GM19324 (cell line): ENCODE data around the gene TBC1D22A.

Source experiments
- ATAC-seq: cut with Tn5 transposase; IDR thresholded peaks from one replicate; pipeline ENCODE4 v1.9.1; 2021; ENCODE audit warnings: mild to moderate bottlenecking, moderate library complexity; ENCODE audit not compliant: unreplicated experiment, low FRiP score

Gene TBC1D22A

DNA sequence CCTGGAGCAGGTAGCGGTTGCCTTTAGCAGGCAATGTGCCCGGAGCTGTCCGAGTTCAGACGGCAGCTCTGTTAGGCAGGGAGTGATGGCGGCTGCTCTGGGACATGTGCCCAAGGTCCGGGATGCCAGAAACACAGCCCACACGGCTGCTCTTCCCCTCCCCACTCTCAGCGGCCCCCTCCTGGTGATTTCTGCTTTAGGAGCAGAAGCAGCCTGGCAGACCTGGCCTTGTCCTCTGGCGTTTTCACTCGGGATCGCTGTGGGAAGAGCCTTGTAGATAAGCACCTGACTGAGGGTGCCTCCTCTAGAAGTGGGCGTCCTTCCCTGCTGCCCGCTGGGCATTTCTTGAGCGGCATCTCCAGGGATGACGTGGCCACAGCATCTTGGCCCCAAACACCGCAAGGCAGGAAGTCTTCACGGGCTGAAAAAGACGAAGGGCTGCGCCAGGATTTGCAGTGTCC, 392.2 kb downstream of the TBC1D22A start:
- no peak for ATAC-seq

DNA sequence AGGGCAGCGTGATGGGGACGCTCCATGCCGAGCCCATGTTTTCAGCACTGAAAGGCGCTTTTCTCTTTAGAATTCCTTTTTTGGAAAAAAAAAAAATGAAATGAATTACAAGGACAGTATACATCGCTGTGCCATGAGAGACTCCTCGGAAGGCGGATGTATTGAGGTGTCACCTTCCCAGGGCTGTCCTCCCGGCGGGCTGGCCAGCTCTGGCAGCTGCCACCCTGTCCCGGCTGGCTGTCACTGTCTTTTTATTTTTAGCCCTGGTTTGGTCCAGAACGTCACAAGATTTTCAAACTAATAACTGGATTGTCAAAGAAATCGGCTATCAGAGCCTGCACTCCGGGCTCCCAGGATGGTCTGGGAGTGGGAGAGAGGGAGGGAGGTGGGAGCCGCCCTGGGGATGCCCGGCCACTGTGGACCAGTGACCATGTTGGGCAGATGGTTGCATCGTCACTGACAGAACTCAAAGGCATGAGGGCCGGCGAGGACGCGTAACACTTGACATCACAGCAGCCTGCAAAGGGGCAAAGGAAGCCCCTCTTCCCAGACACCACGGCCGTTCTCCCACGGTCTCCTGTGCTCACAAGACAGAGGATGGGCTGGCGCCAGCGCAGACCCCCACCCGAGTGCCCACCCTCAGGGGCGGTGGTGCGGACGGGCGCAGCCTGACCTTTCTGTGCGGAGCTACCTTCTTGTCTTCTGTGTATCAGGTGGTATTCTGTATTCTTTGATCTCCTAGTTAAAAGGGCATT, 392.9 kb downstream of the TBC1D22A start:
- ATAC-seq, result no peak

DNA sequence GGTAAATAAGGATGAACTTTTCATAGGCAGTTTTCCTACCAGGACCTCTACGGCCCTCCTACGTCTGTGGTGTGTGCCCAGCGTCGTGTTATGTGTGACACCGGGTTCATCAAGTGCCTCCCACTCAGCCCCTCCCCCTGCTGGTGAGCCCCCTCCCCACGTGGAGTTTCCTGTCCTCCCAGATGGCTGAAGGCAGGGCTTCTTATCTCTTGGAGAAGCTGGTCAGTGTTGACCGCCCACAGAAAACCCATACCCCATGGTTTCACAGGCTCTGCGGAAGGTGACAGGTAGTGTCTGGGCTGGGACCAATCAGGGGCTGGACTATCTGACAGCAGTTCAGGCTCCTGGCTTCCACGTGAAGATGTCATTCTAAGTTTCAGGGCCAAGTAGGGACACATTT, 393.5 kb downstream of the TBC1D22A start:
- ATAC-seq, result no peak

DNA sequence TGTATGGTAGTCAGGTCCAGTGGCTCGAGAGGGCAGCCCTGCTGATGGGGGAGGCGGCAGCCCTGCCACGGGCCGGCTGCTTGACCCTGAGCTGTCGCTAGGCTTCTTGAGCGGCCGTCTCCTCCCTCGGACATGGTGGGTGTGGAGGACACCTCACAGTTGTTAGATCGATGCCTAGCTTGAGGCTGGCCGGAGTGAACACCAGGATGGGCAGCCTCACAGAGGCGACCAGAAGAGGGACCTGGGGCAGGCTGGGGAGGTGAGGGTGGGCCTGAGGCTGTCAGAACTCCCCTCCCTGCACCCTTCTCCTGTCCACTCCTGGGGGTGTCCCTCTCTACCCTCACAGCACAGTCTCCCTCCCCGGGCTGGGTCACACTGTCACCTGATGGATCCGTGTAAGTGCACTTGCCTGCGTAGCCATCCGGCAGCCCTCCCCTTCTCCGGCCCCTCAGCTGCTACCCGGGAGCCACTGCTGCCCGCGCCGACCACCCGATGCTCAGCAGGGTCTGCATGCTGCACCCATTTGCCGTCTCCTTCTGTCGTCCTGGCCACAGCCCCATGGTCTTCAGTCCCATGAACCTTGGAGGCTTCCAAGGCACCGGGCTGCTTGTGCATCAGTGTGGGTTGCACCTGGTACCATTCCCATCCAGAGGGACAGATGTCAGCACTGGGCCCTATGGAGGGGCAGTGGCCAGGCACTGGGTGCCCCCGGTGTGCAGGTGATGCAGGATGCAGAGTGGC, 394.1 kb downstream of the TBC1D22A start:
- ATAC-seq, result no peak

DNA sequence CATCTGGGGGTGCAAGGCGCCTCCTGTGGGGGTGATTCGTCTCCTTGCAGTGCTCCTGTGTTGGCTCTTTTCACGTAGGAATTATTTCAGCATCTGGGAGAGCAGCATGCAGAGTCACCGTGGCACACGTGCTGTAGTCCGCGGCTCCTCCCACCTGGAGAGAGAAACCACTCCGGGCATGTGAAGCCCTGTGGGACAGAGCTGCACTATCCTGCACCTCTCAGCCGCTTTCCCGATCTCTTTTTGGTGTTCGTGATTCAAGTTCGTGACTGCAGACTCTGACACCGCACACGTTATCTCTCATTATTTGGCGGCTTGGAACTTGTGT, 394.6 kb downstream of the TBC1D22A start:
- ATAC-seq, result no peak

DNA sequence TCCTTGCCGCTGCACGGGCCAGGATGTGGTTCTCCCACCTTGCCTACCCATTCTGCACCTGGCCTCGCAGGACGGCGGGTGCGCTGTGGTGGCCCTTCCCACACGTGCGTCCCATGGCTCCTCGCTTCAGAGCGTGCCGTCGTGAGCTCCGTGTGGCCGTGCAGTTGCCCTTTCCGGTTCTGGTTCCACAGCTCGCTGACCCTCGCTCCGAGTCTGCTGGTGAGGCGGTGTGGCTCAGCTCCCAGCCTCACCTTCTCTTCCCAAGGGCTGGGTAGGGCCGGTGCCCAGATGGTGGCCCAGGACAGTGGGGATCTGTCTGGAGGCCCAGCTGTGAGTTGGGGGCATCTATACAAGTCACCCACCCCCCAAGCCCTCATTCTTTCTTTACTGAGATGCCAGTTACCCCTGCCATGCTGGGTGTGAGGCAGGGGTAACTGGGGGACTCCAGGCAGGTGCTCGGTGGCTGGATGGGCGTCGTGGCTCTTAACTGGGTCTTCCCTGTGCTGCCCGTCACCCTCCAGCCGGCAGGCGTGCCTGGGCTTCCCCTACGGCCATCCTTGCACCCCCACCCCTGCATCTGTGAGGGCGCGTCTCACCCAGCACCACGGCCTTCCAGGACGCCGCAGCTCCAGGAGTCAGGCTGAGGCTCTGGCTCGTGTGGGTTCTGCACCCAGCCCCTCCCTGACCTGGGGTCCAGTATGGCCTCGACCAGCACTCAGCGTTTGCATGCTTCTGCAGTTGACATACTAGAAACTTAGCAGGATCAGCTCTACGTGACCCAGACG, 395.2 kb downstream of the TBC1D22A start:
- ATAC-seq, result no peak

DNA sequence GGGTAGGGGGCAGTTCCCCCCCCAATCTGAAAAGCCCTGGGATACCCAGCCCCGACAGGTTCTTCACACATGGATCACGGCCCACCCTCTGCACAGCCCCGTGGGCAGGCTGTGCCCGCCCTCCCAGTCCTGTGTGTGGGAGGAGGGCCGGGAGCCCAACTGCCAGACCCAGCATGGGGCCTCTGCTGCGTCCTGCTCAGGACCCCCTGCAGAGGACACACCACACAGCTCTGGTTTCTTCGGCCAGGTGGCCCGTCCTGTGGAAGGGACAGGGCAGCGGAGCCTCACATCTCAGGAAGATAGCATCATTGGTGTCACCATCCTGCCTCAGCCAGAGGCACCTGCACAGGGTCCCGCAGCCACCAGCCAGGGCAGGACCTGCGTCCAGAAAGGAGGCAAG, 396.0 kb downstream of the TBC1D22A start:
- ATAC-seq, result no peak

DNA sequence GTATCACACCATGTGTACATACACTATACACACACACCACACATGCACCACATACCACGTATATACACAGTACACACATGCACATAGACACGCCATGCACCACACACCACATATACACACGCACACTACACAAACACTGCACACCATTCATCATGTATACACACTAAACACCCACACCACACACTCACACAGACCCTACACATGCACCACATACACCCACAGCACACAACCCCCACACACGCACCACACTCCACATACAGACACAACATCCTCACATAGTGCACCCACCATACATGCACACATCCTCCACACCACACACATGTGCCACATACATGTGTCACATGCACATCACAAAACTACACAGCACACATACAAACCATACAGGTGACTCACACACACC, 397.1 kb downstream of the TBC1D22A start:
- ATAC-seq, result no peak

DNA sequence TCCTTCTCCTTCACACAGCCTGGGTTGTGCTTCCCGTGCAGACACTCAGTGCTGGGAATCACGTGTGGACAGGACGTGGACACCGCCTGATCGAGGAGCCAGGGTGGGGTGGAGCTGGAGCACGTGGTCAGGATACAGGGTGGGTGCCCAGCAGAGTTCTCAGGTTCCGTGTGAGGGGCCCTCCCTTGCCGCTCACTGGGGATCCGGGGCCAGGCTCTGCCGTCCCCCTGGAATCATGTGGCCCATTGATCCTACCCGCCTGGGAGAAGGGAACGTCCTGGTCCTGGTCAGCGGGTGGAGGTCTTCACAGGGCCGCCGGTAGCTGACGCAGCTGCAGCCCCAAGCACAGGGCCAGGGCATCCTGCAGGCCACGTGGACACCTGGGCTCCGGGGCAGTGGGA, 397.7 kb downstream of the TBC1D22A start:
- no peak for ATAC-seq

DNA sequence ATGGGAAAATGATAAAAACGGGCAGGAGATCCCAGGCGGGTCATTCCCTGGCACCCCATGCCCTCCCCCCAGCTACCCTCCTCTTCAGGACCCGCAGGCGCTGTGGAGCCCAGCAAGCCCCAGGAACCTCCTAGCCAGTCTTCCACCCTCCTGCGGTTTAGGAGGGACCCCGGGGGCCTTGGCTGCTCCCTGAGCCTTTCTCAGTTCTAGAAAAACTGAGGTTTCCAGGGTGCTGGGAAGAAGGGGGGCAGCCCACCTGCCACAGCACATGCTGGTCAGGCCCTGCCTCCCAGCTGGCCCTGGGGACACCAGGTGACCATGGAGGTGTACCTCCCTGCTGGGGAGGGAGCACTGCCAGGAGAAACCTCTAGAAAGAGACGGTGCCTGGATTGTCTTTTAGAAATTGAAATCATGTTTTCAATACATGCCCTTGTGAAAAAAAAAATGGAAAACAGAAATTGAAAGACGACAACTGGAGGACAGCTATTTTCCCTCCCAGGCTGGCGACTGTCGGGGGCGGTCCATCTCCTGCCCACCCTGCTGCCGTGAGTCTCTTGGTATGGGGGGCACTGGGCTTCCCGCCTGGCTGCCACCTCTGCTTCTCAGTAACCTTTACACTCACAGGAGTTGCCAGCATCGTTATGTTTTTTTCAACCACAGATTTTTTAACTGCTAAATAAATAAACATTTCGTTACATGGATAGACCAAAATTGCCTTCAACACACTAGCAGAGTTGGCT, 398.5 kb downstream of the TBC1D22A start:
- ATAC-seq, result no peak

DNA sequence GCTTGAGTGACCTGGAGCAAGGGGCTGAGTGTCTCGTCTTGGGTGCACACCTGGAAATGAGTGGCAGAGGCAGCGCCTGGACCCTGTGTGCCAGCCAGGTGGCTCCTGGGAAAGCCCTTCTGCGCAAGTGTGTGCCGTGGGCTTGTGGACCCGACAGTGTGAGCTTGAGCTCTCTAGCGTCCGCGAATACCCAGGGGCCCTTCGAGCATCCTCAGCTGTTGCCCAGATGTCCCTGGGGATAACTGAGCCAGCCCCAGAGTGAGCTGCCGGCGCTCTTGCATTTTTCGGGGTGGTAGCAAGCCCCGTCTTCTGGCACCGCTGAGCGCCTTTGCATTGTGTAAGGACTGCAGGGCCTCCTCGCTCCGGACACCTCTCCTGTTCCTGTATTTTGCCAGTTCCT, 399.2 kb downstream of the TBC1D22A start:
- ATAC-seq, result no peak

DNA sequence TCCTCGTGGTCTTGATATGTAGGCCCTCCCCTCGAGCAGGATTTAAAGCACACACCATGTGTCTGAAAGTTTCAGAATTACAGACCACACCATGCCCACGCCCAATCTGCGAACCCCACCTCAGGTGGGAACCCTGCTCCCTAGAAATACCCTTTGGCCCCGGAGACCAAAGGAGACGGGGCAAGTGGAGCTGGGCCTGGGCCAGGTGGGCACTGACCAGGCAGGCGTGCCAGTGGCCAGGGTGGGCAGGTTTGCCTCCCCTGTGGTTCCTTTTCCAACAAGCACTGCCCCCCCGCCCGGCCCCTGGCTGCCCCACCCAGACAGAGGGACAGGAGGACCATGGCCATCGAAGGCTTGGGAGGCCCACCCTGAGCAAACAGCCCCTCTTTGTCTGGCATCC, 400.4 kb downstream of the TBC1D22A start:
- ATAC-seq, result no peak

DNA sequence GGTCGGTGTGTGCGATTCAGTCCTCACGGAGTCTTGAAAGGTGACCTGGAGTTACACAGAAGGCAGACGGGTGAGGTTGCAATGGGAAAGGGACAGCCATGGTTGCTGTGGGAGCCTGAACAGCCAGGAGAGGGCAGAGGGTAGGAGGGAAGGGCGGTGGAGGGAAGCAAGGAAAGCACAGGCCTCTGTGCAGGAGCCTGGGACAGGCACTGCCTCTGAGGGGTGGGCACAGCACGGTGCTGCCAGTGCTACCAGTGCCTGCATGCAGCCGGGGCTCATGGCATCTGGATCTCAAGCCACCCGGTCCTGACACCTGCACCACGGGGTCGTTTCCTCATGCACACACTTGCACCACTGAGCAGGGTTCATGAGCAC, 401.0 kb downstream of the TBC1D22A start:
- no peak for ATAC-seq

DNA sequence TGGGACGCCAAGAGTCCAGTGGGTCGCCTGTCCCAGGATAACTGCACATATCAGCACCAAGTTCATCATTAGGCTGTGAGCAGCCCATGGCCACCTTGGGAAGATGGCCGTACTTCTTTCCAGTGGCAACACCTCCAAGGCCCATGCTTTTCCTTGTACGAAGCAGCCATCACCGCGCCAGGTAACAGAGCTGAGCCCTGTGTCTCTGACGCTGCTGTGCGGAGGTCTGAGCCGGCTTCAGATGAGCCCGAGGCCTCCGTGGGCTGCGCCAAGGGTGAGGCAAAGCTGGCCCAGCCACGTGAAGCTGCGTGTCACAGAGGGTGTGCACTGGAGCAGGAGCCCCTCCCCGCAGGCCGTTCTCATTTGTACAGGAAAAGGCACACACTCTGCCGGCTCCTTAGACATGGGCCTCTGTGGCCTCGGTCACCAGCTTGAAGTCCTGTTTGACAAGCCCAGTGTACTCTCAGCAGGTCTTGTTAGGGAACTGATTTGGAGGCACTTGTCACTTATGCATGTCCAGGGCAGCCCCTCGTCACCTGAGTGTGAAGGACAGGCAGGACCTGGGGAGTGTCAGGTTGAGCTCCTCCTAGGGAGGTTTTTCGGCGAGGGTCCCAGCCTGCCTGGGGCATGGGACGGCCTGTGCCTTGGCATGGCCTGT, 401.5 kb downstream of the TBC1D22A start:
- no peak for ATAC-seq

DNA sequence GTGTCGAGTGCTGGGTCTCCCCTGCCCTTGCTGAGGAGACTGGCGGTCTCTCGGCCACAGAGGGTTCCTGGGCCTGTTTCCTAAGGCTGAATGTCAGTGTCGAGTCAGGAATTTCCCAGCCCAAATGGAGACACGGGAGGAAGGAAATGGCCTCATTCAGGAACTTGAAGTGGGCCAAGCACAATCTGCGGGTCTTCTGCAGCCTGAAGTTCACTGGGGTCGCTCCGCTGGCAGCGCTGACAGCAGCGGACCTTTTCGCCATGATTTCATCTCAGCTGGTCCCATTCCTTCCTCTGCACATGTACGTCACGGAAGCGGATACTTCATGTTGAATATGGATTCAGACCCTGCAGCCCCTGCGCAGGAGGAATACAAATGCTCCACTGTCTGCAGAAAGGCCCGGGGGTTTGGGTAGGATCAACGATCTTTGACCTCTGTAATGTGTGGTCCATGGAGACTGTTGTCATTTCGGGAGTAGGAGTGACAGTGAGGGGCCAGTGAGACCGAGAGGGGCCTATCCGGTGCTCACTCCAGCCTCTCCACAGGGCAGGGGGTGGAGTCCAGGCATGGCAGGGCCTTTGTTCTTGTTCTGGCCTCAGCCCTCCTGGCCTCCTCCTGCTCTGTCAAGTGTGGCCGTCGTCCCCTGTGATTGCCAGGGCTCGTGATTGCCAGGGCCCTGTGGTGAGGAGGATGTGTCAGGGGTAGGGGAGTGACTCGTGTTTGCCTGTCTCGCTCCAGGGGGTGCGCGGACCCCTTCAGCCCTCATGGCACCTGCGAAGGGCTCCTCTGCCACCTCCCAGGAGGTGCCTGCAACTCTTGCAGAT, 402.3 kb downstream of the TBC1D22A start:
- no peak for ATAC-seq

DNA sequence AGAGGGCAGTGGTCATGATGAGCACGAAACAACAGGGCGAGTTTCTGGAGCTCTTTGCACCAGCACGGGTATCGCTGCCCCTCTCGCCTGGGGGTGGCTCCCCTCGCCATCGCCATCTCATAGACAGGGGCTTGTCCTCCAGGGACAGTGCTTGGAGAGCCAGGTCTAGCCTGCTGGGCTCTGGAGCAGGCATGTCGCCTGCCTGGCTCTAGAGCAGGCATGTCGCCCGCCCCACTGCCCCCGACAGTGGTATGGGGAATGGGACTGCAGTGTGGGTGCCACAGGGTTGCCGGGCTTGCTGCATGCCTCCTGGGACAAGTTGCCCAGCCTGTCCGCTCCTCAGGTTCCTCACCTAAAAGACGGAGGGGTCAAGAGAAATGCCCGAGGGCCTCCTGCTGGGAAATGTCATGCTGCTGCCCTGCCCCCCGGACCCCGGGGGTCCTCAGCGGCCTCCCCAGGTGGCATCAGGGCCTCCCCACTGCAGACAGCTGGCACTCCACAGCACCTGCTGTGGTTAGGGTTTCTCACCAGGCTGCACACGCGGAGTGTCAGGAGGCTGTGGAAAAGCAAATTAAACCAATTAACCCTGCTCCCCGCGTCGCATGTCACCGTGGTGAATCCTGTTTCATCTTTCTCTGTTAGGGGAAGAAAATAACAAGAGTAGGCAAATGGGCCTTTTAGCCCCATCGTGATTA, 403.0 kb downstream of the TBC1D22A start:
- no peak for ATAC-seq

DNA sequence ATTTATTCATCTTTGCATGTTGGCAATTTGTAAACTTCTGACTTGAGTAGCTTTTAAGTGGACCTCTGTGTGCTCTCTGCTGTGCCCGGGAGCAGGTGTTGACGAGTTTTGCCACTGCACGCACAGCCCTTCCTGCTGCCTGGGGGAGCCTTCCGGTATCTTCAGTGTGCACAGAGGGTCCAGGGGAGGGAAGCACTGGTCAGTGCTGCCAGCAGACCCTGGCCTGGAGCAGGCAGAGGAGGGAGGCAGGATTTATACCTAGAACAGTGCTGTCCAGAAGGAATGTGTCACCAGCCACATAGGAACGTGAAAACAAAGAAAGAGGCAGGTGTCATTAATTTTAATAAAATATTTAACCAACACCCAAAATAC, 403.6 kb downstream of the TBC1D22A start:
- ATAC-seq, result no peak

DNA sequence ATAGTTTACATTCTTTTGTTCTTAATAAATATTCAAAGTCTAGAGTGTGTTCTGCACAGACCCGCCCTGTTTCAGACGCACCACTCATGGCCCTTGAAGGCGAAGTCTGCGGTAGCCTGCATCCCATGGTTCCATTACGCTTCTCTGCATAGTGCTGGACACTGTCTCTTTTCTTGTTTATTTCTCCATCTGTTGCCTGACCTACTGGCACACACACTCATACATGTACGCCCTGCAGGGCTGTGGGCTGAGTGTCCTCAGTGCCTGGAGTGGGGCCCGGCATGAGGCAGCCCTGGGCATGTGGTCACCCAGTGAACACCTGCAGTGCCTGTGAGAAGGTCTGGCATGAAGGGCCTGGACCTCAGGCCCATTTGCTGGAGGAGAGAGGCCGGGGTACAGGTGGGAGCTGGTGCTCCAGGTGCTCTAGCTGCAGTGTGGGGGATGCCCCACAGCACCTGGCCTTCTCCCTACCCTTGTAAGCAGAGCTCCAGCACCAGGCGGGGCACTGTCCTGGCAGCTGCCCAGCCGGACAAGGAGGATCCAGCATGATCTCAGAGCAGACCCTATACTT, 404.1 kb downstream of the TBC1D22A start:
- ATAC-seq, result no peak

DNA sequence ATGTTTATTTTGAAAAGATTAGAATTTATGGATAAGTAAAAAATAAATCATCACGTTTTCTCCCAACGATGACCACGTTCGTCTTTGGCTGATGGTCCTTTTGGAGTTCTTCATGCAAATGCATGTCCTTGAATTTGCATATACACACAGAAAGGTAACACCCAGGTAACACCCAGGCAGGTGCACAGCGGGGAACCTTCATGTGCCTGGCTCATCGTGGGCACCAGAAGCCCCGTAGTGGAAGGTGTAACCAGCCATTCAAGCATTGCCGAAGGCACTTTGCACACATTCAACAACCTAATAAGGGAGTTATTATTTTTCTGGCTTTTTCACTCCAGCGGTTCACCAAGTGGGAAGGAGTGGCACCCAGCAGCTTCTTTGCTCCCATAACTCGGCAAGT, 404.6 kb downstream of the TBC1D22A start:
- ATAC-seq, result no peak
